Testis (tissue), 5 donors: ENCODE measurements around the gene PPP1R27. TPM values are rescaled to one million over a fixed set of nuclear protein-coding genes. Genes with fewer than 3 reads are reported as not detected.

Experiments
- DNase-seq: peaks from one replicate; pipeline ENCODE4 v3.0.0-alpha.2; 2019
- H3K27ac ChIP-seq, 2 donors: fragments of 200-600 bp; sonication (generic); one replicate each; pipeline ENCODE4 v1.5.1; 2019
- H3K27me3 ChIP-seq: fragments of 200-600 bp; sonication (generic); one replicate; pipeline ENCODE4 v1.5.1; 2019
- H3K36me3 ChIP-seq: fragments of 200-600 bp; sonication (generic); one replicate; pipeline ENCODE4 v1.5.1; 2017; ENCODE audit warnings: low read depth; ENCODE audit errors: missing control alignments
- H3K4me1 ChIP-seq: fragments of 200-600 bp; sonication (generic); one replicate; pipeline ENCODE4 v1.5.1; 2019
- H3K4me3 ChIP-seq, 2 donors: fragments of 200-600 bp; sonication (generic); one replicate each; pipeline ENCODE4 v1.5.1; 2017 to 2019
- H3K9me3 ChIP-seq: fragments of 200-600 bp; sonication (generic); one replicate; pipeline ENCODE4 v1.5.1; 2017
- CTCF ChIP-seq, 3 experiments: fragments of 450-650 bp in 2 of 3; fragments of 200-600 bp in 1 of 3; sonication (generic) in 1 of 3; IDR thresholded peaks; one replicate each; pipeline ENCODE4 v1.5.1; 2016 to 2019; ENCODE audit warnings: antibody characterized with exemption in 3 of 3, mild to moderate bottlenecking in 2 of 3, moderate library complexity in 1 of 3
- POLR2A ChIP-seq: fragments of 450-650 bp; IDR thresholded peaks from one replicate; pipeline ENCODE4 v1.6.1; 2017; ENCODE audit warnings: antibody characterized with exemption, mild to moderate bottlenecking, moderate library complexity
- WGBS, 2 donors: methylation state at CpG; one replicate each; pipeline ENCODE4 v1.1.5; 2018; 5-methylcytosine and 5-hydroxymethylcytosine counted together
- intact Hi-C: fragments of 100-400 bp; cut with DNase I; formaldehyde crosslinking; loops from one replicate; pipeline ENCODE4 v1.15.1; 2023; ENCODE audit warnings: low total_unique reads
- long read RNA-seq, 2 donors: transcript quantifications; one replicate each; lab custom pipeline, GENCODE V29; 2026
- polyA plus RNA-seq: library from polyadenylated mRNA; stranded (reverse); fragments of 350-450 nt; fragmentation: Illumina TruSeq; extraction: RNeasy Lipid Tissue Mini Kit (QIAGEN cat#74804); gene quantifications from one replicate; pipeline ENCODE4 v1.2.3, GENCODE V29; 2014; ENCODE audit warnings: low read depth, low replicate concordance; ENCODE audit not compliant: insufficient read depth
- total RNA-seq, 2 donors: library from RNA; depleted of rRNA; stranded (reverse); fragments of >200 nt; gene quantifications; one replicate each; pipeline ENCODE4 v1.2.3, GENCODE V29; 2016

The PPP1R27 gene
- total RNA-seq (1 to 10 TPM; 1.6 to 1.9 TPM), polyA plus RNA-seq (7.5 TPM)
- long read RNA-seq, donor 1 = 0 reads
- long read RNA-seq, donor 2 = 0 reads

GRCh38 chr17:81834831-81835267, at the start of gene PPP1R27:
PPP1R27 (minus strand) TSS chr17:81835050; CDS start chr17:81834953, 97 bp downstream.
- Histone ChIP-seq H3K9me3 (no peaks in the 10 kb centered on the region), H3K4me1 (peaks cover 12% of the 10 kb centered on the region), H3K27me3 (no peaks in the 10 kb centered on the region), H3K36me3 (no peaks in the 10 kb centered on the region), H3K27ac (peak within 1 kb of the TSS; percentile 81 to 86), H3K4me3 (peak within 1 kb of the TSS in 1 of 2 donors; percentile 79)
- no peak for TF ChIP-seq CTCF (IDR thresholded peaks at IDR 0.05)
- no peak for TF ChIP-seq POLR2A
- 87 to 96% methylated on average over 6 to 20 of the region's 26 CpGs for WGBS, 2 donors
- intact Hi-C loops = no loop called here
- DNase-seq = no peak

GRCh38 chr17:81884520-81884919, 49.7 kb upstream of the PPP1R27 start:
- WGBS, 2 donors = 45 to 59% methylated on average over 10 to 11 of the region's 11 CpGs
- H3K4me3 ChIP-seq = no peak overlapping the region
- no peaks in the 10 kb centered on the region for H3K36me3 ChIP-seq
- no peaks in the 10 kb centered on the region for H3K4me1 ChIP-seq
- no peaks in the 10 kb centered on the region for H3K9me3 ChIP-seq
- H3K27me3 ChIP-seq = no peaks in the 10 kb centered on the region
- H3K27ac ChIP-seq = no peak overlapping the region
- intact Hi-C loops = no loop called here
- no peak for TF ChIP-seq CTCF (IDR thresholded peaks at IDR 0.05)
- TF ChIP-seq POLR2A = no peak
- no peak for DNase-seq

- TF ChIP-seq POLR2A (no peak), CTCF (IDR thresholded peaks at IDR 0.05) (no peak)
- Histone ChIP-seq H3K4me3 (no peak overlapping the region), H3K9me3 (no peaks in the 10 kb centered on the region), H3K36me3 (no peaks in the 10 kb centered on the region), H3K27me3 (no peaks in the 10 kb centered on the region), H3K27ac (no peak overlapping the region), H3K4me1 (no peaks in the 10 kb centered on the region)
- WGBS, 2 donors = 85 to 86% methylated on average over 5 of the region's 5 CpGs
- intact Hi-C loops = no loop called here
- no peak for DNase-seq
Observed at GRCh38 chr17:81879121-81879520, 44.3 kb upstream of the PPP1R27 start.

- Histone ChIP-seq H3K9me3 (no peaks in the 10 kb centered on the region), H3K27me3 (no peaks in the 10 kb centered on the region), H3K27ac (no peak overlapping the region), H3K4me3 (no peak overlapping the region), H3K36me3 (no peaks in the 10 kb centered on the region), H3K4me1 (no peaks in the 10 kb centered on the region)
- TF ChIP-seq POLR2A (no peak), CTCF (IDR thresholded peaks at IDR 0.05) (no peak)
- intact Hi-C loops = no loop called here
- WGBS, 2 donors = 84 to 96% methylated on average over 3 of the region's 3 CpGs
- DNase-seq = no peak
Observed at GRCh38 chr17:81878294-81878693, 43.4 kb upstream of the PPP1R27 start.

DNA sequence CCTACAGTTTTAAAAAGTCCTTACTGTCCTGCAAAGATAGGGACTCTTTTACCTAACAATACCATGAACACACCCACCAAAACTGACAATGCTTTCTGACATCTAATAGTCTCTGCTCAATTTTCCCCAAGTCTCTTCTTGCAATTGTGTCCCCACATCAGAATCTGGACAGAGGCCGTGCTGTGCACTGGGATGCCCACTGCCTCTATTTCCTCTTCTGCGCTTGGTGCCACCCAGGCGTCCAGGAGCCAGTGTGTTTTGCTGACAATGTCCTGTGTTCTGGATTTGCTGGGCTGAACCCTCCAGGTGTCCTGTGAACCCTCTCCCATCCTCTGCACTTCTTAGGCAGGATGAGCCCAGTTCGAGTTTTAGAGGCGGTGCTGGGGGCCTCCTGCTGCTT, 42.7 kb upstream of the PPP1R27 start:
- H3K9me3 ChIP-seq = no peaks in the 10 kb centered on the region
- TF ChIP-seq POLR2A = no peak
- no peak for TF ChIP-seq CTCF (IDR thresholded peaks at IDR 0.05)
- no peak for DNase-seq
- no peak overlapping the region for H3K27ac ChIP-seq
- peaks cover under 1% of the 10 kb centered on the region for H3K4me1 ChIP-seq
- 92 to 95% methylated on average over 5 of the region's 5 CpGs for WGBS, 2 donors
- no peak overlapping the region for H3K4me3 ChIP-seq
- intact Hi-C loops = no loop called here
- H3K27me3 ChIP-seq = no peaks in the 10 kb centered on the region
- no peaks in the 10 kb centered on the region for H3K36me3 ChIP-seq
